A673 (cell line): ENCODE results near the gene FUT4.

Experiments
- CTCF ChIP-seq: fragments of 300-800, 200-600 bp; sonication (generic); conservative IDR thresholded peaks from 2 replicates; pipeline ENCODE4 v1.5.1; 2017; ENCODE audit warnings: low read depth, mild to moderate bottlenecking, antibody characterized with exemption, low read length, moderate library complexity, mixed read lengths
- EZH2 ChIP-seq: fragments of 200-600 bp; sonication (generic); IDR thresholded peaks from 2 replicates; pipeline ENCODE4 v1.6.1; 2017; ENCODE audit warnings: borderline replicate concordance, low read depth, mild to moderate bottlenecking, mixed read lengths, antibody characterized with exemption, low read length; ENCODE audit not compliant: poor library complexity, severe bottlenecking

DNA sequence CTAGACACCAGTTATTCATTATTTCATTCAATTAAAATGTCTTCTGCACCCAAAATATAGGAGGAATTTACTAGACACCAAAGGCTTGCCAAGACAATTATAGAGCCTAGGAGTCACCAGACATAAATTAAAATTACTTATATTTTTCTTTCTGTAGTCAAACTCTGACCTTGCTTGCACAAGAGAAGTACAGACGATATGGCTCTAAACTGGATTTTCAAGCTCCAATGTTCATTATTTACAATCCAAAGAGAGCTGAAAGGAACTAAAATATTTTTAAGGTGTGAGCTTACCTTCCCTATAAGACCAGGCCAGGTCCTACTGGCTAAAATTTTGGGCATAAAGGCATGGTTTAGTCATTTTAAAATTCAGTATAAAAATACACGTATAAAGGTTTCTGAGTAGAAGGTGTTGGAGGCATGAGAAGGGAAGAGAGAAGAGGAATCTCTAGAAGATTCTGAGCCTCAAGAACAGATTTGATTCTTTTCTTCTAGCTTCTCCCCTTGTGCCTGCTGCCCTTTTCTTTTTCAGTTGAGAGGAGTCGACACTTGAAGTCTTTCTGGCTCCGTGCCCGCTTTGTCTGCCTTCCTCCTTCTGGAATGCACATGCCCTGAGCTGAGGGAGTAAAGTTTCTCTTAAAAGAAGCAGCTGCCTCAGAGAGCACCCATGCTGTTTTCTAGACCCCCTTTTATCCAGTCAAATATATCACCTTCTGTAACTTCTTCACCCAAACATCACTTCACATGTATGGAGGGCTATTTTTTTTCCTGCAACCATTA is 18.0 kb upstream of the FUT4 start:
- TF ChIP-seq CTCF, result no peak
- TF ChIP-seq EZH2, result no peak
